Measurements from ENCODE around the gene SBSN.

SBSN gene

GRCh38 chr19:35531291-35531690, 3.2 kb upstream of the SBSN start:
- DNase-seq (ENCODE audit: low read depth) = no peak

- no peak for DNase-seq (ENCODE audit: low read depth)
Measured at GRCh38 chr19:35529241-35530218, 1.4 kb upstream of the SBSN start.

GRCh38 chr19:35525873-35526272, 2.2 kb downstream of the SBSN start:
- no peak for DNase-seq (ENCODE audit: low read depth)

- no peak for DNase-seq (ENCODE audit: low read depth)
Measured at GRCh38 chr19:35524181-35524837, 3.8 kb downstream of the SBSN start.

GRCh38 chr19:35522745-35523327, 5.3 kb downstream of the SBSN start:
- no peak for DNase-seq (ENCODE audit: low read depth)

GRCh38 chr19:35521124-35521743, 6.9 kb downstream of the SBSN start:
- no peak for DNase-seq (ENCODE audit: low read depth)

GRCh38 chr19:35519291-35519690, 8.8 kb downstream of the SBSN start:
- DNase-seq (ENCODE audit: low read depth) = no peak

GRCh38 chr19:35518313-35518712, 9.8 kb downstream of the SBSN start:
- DNase-seq (ENCODE audit: low read depth) = peak; percentile 93

- no peak for DNase-seq (ENCODE audit: low read depth)
Measured at GRCh38 chr19:35517342-35517741, 10.8 kb downstream of the SBSN start.

- no peak for DNase-seq (ENCODE audit: low read depth)
Measured at GRCh38 chr19:35516310-35516709, 11.8 kb downstream of the SBSN start.

GRCh38 chr19:35514282-35514809, 13.8 kb downstream of the SBSN start:
- peak; percentile 13 for DNase-seq (ENCODE audit: low read depth)

- DNase-seq (ENCODE audit: low read depth) = peak; percentile 62
Measured at GRCh38 chr19:35513628-35514281, 14.4 kb downstream of the SBSN start, which contains the start of gene DMKN. Gene DMKN (minus strand): TSS chr19:35513649. CDS start chr19:35513475, 174 bp downstream.

- no peak for DNase-seq (ENCODE audit: low read depth)
Measured at GRCh38 chr19:35512831-35513627, 15.1 kb downstream of the SBSN start.

- no peak for DNase-seq (ENCODE audit: low read depth)
Measured at GRCh38 chr19:35511337-35511736, 16.8 kb downstream of the SBSN start.

- DNase-seq (ENCODE audit: low read depth) = no peak
Measured at GRCh38 chr19:35510626-35510964, 17.5 kb downstream of the SBSN start.

GRCh38 chr19:35509861-35510625, 18.1 kb downstream of the SBSN start:
- no peak for DNase-seq (ENCODE audit: low read depth)

- no peak for DNase-seq (ENCODE audit: low read depth)
Measured at GRCh38 chr19:35509018-35509652, 19.0 kb downstream of the SBSN start.

GRCh38 chr19:35508129-35508528, 20.0 kb downstream of the SBSN start:
- no peak for DNase-seq (ENCODE audit: low read depth)

GRCh38 chr19:35507561-35507960, 20.6 kb downstream of the SBSN start:
- no peak for DNase-seq (ENCODE audit: low read depth)

Measured in fibroblast of gingiva (primary cell).